ENCODE measurements around the gene PF4V1. TPM values are rescaled to one million over a fixed set of nuclear protein-coding genes. Genes with fewer than 3 reads are reported as not detected.

The PF4V1 gene
- total and polyA plus RNA-seq, 9 of the 15 experiments (the other 6 are each of a cell fraction or from before 2014, with no cell fraction given): not detected

DNA sequence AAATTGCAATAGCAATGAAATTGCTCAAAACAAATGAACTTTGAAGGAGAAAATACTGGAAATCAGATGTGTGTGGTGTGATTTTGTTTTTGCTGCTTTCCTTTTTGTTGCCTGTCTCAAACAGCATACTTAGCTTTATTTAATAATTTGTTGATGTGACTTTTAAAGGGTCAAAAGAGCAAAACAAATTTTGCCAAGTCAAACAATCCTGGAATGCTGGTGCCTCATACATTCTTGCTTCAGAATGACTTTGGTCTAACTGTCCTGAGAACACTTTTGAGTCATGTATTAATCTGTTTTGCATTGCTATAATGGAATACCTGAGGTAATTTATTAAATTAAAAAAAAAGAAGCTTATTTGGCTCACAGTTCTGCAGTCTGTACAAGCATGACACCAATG, 3.4 kb downstream of the PF4V1 start:
- BruUV-seq (replicated peaks): no TSS peak
- no peak overlapping the region for H3K4me3 ChIP-seq
- H3K36me3 ChIP-seq (ENCODE audit: control insufficient read depth, insufficient read depth, low read length): no peaks in the 10 kb centered on the region
- ATAC-seq (no peak), FAIRE-seq (no peak), DNase-seq (ENCODE audit: extremely low read depth in 1 of 4, low spot score in 3 of 4) (no peak)
- in situ Hi-C loops (cut with MboI) (no loop called here), intact Hi-C loops (cut with micrococcal nuclease) (no loop called here)
- no peak overlapping the region for H3K9ac ChIP-seq (ENCODE audit: insufficient read depth in 1 of 2, low read depth in 2 of 2, low read length in 2 of 2)
- no peak overlapping the region for H2AFZ ChIP-seq (ENCODE audit: low read depth, low read length)
- H3K4me2 ChIP-seq (ENCODE audit: insufficient read depth, low read length): no peak overlapping the region
- ChIA-PET CTCF (ENCODE audit: low intra/inter-chr PET ratio) (no interaction called here), POLR2A (interaction anchor here (1.1 kb wide), 1 partner anchor 11 kb away, joined by 3 read pairs; no protein-coding TSS in a partner anchor)
- H4K20me1 ChIP-seq (replicated peaks; ENCODE audit: control insufficient read depth, insufficient read depth, low read length): no peaks in the 10 kb centered on the region
- no peaks in the 10 kb centered on the region for H3K9me1 ChIP-seq (ENCODE audit: control insufficient read depth, insufficient read depth, low read length)
- H3K27me3 ChIP-seq (ENCODE audit: control insufficient read depth in 2 of 2, insufficient read depth in 2 of 2, low read length in 2 of 2): no peaks in the 10 kb centered on the region
- H3K4me1 ChIP-seq (replicated peaks in 1 of 2; ENCODE audit: control insufficient read depth in 2 of 2, insufficient read depth in 2 of 2, low read length in 2 of 2): peaks cover 0 to 5% of the 10 kb centered on the region in 2 experiments; a peak in 1 of 5 replicates
- H3K27ac ChIP-seq (ENCODE audit: extremely low read depth, low read depth, low read length): no peak overlapping the region
- H3K79me2 ChIP-seq (ENCODE audit: control insufficient read depth, insufficient read depth, low read length): no peaks in the 10 kb centered on the region
- H3K9me3 ChIP-seq (replicated peaks; ENCODE audit: control insufficient read depth, insufficient read depth, low read depth, low read length): no peaks in the 10 kb centered on the region
- TF ChIP-seq, protein P1, sequence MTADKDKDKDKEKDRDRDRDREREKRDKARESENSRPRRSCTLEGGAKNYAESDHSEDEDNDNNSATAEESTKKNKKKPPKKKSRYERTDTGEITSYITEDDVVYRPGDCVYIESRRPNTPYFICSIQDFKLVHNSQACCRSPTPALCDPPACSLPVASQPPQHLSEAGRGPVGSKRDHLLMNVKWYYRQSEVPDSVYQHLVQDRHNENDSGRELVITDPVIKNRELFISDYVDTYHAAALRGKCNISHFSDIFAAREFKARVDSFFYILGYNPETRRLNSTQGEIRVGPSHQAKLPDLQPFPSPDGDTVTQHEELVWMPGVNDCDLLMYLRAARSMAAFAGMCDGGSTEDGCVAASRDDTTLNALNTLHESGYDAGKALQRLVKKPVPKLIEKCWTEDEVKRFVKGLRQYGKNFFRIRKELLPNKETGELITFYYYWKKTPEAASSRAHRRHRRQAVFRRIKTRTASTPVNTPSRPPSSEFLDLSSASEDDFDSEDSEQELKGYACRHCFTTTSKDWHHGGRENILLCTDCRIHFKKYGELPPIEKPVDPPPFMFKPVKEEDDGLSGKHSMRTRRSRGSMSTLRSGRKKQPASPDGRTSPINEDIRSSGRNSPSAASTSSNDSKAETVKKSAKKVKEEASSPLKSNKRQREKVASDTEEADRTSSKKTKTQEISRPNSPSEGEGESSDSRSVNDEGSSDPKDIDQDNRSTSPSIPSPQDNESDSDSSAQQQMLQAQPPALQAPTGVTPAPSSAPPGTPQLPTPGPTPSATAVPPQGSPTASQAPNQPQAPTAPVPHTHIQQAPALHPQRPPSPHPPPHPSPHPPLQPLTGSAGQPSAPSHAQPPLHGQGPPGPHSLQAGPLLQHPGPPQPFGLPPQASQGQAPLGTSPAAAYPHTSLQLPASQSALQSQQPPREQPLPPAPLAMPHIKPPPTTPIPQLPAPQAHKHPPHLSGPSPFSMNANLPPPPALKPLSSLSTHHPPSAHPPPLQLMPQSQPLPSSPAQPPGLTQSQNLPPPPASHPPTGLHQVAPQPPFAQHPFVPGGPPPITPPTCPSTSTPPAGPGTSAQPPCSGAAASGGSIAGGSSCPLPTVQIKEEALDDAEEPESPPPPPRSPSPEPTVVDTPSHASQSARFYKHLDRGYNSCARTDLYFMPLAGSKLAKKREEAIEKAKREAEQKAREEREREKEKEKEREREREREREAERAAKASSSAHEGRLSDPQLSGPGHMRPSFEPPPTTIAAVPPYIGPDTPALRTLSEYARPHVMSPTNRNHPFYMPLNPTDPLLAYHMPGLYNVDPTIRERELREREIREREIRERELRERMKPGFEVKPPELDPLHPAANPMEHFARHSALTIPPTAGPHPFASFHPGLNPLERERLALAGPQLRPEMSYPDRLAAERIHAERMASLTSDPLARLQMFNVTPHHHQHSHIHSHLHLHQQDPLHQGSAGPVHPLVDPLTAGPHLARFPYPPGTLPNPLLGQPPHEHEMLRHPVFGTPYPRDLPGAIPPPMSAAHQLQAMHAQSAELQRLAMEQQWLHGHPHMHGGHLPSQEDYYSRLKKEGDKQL (CRISPR knock-in tag; IDR thresholded peaks at IDR 0.05; ENCODE audit: borderline replicate concordance): no peak
- TF ChIP-seq, protein P2, sequence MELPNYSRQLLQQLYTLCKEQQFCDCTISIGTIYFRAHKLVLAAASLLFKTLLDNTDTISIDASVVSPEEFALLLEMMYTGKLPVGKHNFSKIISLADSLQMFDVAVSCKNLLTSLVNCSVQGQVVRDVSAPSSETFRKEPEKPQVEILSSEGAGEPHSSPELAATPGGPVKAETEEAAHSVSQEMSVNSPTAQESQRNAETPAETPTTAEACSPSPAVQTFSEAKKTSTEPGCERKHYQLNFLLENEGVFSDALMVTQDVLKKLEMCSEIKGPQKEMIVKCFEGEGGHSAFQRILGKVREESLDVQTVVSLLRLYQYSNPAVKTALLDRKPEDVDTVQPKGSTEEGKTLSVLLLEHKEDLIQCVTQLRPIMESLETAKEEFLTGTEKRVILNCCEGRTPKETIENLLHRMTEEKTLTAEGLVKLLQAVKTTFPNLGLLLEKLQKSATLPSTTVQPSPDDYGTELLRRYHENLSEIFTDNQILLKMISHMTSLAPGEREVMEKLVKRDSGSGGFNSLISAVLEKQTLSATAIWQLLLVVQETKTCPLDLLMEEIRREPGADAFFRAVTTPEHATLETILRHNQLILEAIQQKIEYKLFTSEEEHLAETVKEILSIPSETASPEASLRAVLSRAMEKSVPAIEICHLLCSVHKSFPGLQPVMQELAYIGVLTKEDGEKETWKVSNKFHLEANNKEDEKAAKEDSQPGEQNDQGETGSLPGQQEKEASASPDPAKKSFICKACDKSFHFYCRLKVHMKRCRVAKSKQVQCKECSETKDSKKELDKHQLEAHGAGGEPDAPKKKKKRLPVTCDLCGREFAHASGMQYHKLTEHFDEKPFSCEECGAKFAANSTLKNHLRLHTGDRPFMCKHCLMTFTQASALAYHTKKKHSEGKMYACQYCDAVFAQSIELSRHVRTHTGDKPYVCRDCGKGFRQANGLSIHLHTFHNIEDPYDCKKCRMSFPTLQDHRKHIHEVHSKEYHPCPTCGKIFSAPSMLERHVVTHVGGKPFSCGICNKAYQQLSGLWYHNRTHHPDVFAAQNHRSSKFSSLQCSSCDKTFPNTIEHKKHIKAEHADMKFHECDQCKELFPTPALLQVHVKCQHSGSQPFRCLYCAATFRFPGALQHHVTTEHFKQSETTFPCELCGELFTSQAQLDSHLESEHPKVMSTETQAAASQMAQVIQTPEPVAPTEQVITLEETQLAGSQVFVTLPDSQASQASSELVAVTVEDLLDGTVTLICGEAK (IDR thresholded peaks at IDR 0.05): no peak
- TF ChIP-seq, protein P2 (CRISPR knock-in tag; IDR thresholded peaks at IDR 0.05): no peak
- TF ChIP-seq RFX7 (CRISPR knock-in tag; IDR thresholded peaks at IDR 0.05) (no peak), ZNF274 (IDR thresholded peaks at IDR 0.05; ENCODE audit: borderline replicate concordance, low read depth, low read length) (no peak), POLR2AphosphoS5 (IDR thresholded peaks at IDR 0.05; ENCODE audit: control insufficient read depth, insufficient read depth, low read depth, low read length) (no peak)
